HL-60 (cell line): Measurements from ENCODE around the gene CTNNA3.

Source experiments
- CTCF ChIP-seq: IDR thresholded peaks from one replicate; pipeline ENCODE4 v1.5.1; 2011; ENCODE audit warnings: low read length, control low read depth, inconsistent platforms; ENCODE audit not compliant: insufficient read depth
- POLR2AphosphoS5 ChIP-seq: IDR thresholded peaks from 2 replicates; pipeline ENCODE4 v1.6.1; 2012; ENCODE audit warnings: low read depth

DNA sequence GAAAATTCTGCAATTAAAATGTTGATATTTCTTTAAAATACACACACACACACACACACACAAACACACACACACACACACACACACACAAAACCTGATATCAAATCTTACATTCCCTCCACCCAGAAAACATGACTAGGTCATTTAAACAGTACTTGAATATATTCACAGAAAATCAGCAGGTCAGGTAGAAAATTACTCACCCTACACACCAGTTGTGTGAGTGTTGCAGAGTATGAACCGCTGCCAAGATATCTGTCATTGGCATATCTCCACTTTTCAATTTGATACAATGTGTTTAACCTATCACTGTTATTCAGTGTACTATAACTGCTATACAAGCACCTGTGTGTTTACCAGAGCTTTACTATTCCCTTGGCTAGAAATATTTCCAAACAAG, 1053.8 kb downstream of the CTNNA3 start:
- TF ChIP-seq CTCF: no peak
- no peak for TF ChIP-seq POLR2AphosphoS5
